DND-41 (cell line): ENCODE results near the gene WAC.
"Not testable (repeated sequence)": the region's sequence is repeated elsewhere in the genome, so short reads cannot be mapped to it uniquely, and the experiment has no call there.

Experiments used
- ATAC-seq: fragments of 200-7000 bp; cut with Tn5 transposase; 3 replicates; pipeline ENCODE4 v1.9.1; 2021; ENCODE audit warnings: low read depth; ENCODE audit not compliant: insufficient read depth
- DNase-seq: peaks from one replicate; pipeline ENCODE4 v3.0.0-alpha.2; 2020
- H2AFZ ChIP-seq: 2 replicates; pipeline ENCODE4 v1.6.0; 2012; ENCODE audit warnings: low read depth, low read length
- H3K27ac ChIP-seq: 2 replicates; pipeline ENCODE4 v1.5.1; 2012; ENCODE audit warnings: low read length, inconsistent platforms
- H3K27me3 ChIP-seq: fragments of 200-600 bp; sonication (generic); 2 replicates; pipeline ENCODE4 v1.6.0; 2012; ENCODE audit warnings: low read length, mild to moderate bottlenecking, inconsistent platforms; ENCODE audit not compliant: insufficient read depth, poor library complexity
- H3K36me3 ChIP-seq: 2 replicates; pipeline ENCODE4 v1.5.1; 2012; ENCODE audit warnings: low read length, inconsistent platforms; ENCODE audit not compliant: insufficient read depth
- H3K4me1 ChIP-seq: 2 replicates; pipeline ENCODE4 v1.5.1; 2012; ENCODE audit warnings: mild to moderate bottlenecking, low read length; ENCODE audit not compliant: insufficient read depth
- H3K4me2 ChIP-seq: 2 replicates; pipeline ENCODE4 v1.6.0; 2012; ENCODE audit warnings: mild to moderate bottlenecking, moderate library complexity, low read length, inconsistent platforms; ENCODE audit not compliant: insufficient read depth
- H3K4me3 ChIP-seq, 2 experiments: fragments of 200-600 bp in 1 of 2; shearing (Covaris generic) in 1 of 2; 2 replicates each; pipeline ENCODE4 v1.5.1; 2012 to 2016; ENCODE audit warnings: inconsistent platforms in 2 of 2, low read length in 2 of 2, mild to moderate bottlenecking in 2 of 2, low read depth in 1 of 2, moderate library complexity in 1 of 2
- H3K79me2 ChIP-seq: 2 replicates; pipeline ENCODE4 v1.6.0; 2012; ENCODE audit warnings: low read length, inconsistent platforms; ENCODE audit not compliant: insufficient read depth
- H3K9ac ChIP-seq: 2 replicates; pipeline ENCODE4 v1.6.0; 2012; ENCODE audit warnings: low read depth, mild to moderate bottlenecking, inconsistent platforms, low read length, moderate library complexity
- H3K9me3 ChIP-seq: 2 replicates; pipeline ENCODE4 v1.5.1; 2012; ENCODE audit warnings: low read length, moderate library complexity, mild to moderate bottlenecking, inconsistent platforms; ENCODE audit not compliant: insufficient read depth, severe bottlenecking
- H4K20me1 ChIP-seq: 2 replicates; pipeline ENCODE4 v1.6.0; 2012; ENCODE audit warnings: low read length; ENCODE audit not compliant: insufficient read depth
- CTCF ChIP-seq: IDR thresholded peaks from 2 replicates; pipeline ENCODE4 v1.5.1; 2012; ENCODE audit warnings: borderline replicate concordance, low read length, moderate library complexity, mild to moderate bottlenecking; ENCODE audit not compliant: poor library complexity, severe bottlenecking; ENCODE audit errors: extremely low read depth
- EZH2 ChIP-seq: IDR thresholded peaks from 3 replicates; pipeline ENCODE4 v1.6.1; 2012; ENCODE audit warnings: borderline replicate concordance, low read depth, mild to moderate bottlenecking, moderate library complexity, low read length, inconsistent platforms; ENCODE audit not compliant: severe bottlenecking

Gene WAC

GRCh38 chr10:28514648-28515047 is 18.3 kb upstream of the WAC start:
- H3K4me1 ChIP-seq: no peaks in the 10 kb centered on the region
- H3K36me3 ChIP-seq: no peaks in the 10 kb centered on the region
- H2AFZ ChIP-seq: no peak overlapping the region
- no peak overlapping the region for H3K9ac ChIP-seq
- no peak overlapping the region for H3K4me2 ChIP-seq
- no peak for DNase-seq
- no peaks in the 10 kb centered on the region for H3K9me3 ChIP-seq
- no peak for ATAC-seq
- H3K27me3 ChIP-seq: peaks cover 4% of the 10 kb centered on the region
- no peaks in the 10 kb centered on the region for H4K20me1 ChIP-seq
- H3K4me3 ChIP-seq: no peak overlapping the region
- TF ChIP-seq EZH2 (no peak), CTCF (no peak)
- no peaks in the 10 kb centered on the region for H3K79me2 ChIP-seq
- H3K27ac ChIP-seq: no peak overlapping the region

- peaks cover 10% of the 10 kb centered on the region for H3K9me3 ChIP-seq
- ATAC-seq (no peak), DNase-seq (no peak)
- no peak overlapping the region for H3K27ac ChIP-seq
- no peak overlapping the region for H3K4me3 ChIP-seq
- H3K79me2 ChIP-seq: no peaks in the 10 kb centered on the region
- no peak for TF ChIP-seq CTCF
- TF ChIP-seq EZH2: no peak
- H3K27me3 ChIP-seq: no peaks in the 10 kb centered on the region
- H2AFZ ChIP-seq: no peak overlapping the region
- H3K9ac ChIP-seq: no peak overlapping the region
- no peak overlapping the region for H3K4me2 ChIP-seq
- H3K4me1 ChIP-seq: no peaks in the 10 kb centered on the region
- H4K20me1 ChIP-seq: no peaks in the 10 kb centered on the region
- H3K36me3 ChIP-seq: peaks cover 7% of the 10 kb centered on the region; the same call in 1 of the 2 replicates
These were observed 12.6 kb upstream of the WAC start for GRCh38 chr10:28520346-28520745.

GRCh38 chr10:28520828-28521227 is 12.1 kb upstream of the WAC start:
- not testable (repeated sequence) for H3K36me3 ChIP-seq, H3K4me2 ChIP-seq, H3K9me3 ChIP-seq, H4K20me1 ChIP-seq, H2AFZ ChIP-seq, H3K9ac ChIP-seq, ATAC-seq, DNase-seq, H3K79me2 ChIP-seq, H3K4me3 ChIP-seq, H3K4me1 ChIP-seq, H3K27ac ChIP-seq, H3K27me3 ChIP-seq

GRCh38 chr10:28521961-28522360 is 11.0 kb upstream of the WAC start:
- H3K9me3 ChIP-seq: not testable (repeated sequence)
- peaks cover 12% of the 10 kb centered on the region; the same call in 1 of the 2 replicates for H3K36me3 ChIP-seq

More at GRCh38 chr10:28521961-28522360, 11.0 kb upstream of the WAC start:
- H3K27me3 ChIP-seq, H4K20me1 ChIP-seq, H3K4me1 ChIP-seq, H3K79me2 ChIP-seq, DNase-seq, H3K27ac ChIP-seq, H2AFZ ChIP-seq, ATAC-seq, H3K4me3 ChIP-seq, H3K9ac ChIP-seq, H3K4me2 ChIP-seq: not testable (repeated sequence)
